NCI-H2196 treated with DMSO at 0.1 percent for 48 hours (cell line): Measurements from ENCODE around the gene SP2.

ENCODE experiments used
- DNase-seq: peaks from one replicate; lab custom pipeline; 2025; ENCODE audit not compliant: unreplicated experiment; lab: John Stamatoyannopoulos, UW

The SP2 gene

DNA sequence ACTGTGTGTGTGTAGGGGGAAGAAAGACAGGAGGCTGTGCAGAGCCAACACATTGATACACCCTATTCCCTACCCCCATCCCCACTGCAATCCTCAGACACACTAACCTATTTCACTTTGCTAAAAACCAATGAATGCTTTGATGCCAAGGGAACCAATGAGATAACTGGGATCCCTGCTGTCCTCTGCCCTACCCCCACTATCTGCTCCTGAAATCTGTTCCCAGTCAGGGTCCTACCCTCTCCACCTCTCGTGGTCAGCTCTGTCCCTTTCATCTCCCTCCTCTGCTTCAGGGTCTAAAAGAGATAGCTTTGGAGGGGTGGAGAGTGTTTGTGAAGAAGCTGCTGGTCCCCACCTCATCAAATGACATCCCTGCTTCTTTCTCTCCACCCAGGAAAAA is 26.0 kb upstream of the SP2 start:
- no peak for DNase-seq

DNA sequence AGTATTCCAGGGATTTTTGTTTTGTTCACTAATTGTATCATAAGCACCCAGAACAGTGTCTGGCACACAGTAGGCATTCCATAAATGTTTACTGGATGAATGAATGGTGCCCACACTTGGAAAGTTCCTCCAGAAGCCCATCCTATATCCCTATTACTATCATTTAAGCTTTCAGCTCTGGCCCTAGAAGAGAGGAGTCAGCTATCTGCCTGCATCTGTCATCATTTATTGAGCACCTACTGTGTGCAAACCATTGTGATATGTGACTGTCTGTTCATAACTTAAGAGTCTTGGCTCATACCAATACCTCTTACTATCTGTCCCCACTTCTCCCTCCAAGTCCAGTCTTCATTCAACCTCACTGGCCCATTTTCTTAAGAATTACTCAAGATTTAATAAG is 25.0 kb upstream of the SP2 start:
- no peak for DNase-seq

DNA sequence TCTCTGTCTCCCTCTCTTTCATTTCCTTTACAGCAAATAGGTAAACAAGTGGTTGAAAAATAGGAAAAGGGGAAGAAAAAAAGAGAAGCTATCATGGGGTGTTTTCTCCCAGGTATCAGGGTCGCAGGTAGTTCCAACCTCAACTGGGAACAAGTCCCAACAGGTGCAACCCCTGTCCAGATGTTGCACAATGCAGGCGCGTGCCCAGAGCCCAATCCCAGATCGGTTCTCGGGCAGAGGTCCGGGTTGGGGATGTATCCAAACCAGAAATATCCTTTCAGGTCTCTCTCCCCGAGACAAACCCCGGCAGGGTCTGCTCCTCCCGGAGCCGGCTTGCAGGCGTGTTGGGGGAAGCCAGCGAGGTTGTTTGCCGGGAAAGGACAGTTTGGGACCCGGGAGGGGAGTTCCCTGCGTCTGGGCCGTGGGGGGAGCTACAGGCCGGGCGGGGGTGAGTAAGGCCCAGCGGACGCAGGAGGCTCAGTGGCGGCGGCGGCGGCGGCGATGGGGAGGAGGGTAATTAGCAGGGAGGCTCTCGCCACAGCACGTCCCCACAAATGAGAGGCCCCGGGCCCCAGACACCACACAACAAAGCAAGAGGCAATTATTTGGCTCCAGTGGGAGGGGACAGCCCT is 23.9 kb upstream of the SP2 start:
- no peak for DNase-seq

DNA sequence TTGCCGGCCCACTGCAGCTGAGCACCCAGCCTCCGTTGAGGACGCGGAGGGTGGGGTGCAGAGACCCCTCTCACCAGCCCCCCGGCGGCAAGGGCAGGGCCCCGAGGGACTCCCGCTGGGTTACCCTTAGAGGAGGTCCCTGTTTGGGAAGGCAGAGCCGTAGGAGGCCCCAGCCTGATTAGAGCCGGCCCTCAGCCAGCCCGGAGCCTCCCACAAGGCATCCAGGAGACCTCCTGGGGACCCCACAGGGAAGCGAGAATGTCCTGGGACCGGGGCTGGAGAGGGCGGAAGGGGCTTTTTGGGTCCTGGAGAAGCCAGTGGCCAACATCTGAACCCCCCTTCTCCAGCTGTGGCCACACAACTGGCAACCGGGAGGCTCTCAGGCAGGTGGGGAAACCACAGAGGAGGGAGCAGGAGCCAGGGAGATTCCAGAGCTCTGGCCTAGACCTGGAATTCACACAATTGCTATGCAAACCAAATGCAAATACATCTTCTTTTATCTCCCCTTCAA is 23.3 kb upstream of the SP2 start:
- no peak for DNase-seq

DNA sequence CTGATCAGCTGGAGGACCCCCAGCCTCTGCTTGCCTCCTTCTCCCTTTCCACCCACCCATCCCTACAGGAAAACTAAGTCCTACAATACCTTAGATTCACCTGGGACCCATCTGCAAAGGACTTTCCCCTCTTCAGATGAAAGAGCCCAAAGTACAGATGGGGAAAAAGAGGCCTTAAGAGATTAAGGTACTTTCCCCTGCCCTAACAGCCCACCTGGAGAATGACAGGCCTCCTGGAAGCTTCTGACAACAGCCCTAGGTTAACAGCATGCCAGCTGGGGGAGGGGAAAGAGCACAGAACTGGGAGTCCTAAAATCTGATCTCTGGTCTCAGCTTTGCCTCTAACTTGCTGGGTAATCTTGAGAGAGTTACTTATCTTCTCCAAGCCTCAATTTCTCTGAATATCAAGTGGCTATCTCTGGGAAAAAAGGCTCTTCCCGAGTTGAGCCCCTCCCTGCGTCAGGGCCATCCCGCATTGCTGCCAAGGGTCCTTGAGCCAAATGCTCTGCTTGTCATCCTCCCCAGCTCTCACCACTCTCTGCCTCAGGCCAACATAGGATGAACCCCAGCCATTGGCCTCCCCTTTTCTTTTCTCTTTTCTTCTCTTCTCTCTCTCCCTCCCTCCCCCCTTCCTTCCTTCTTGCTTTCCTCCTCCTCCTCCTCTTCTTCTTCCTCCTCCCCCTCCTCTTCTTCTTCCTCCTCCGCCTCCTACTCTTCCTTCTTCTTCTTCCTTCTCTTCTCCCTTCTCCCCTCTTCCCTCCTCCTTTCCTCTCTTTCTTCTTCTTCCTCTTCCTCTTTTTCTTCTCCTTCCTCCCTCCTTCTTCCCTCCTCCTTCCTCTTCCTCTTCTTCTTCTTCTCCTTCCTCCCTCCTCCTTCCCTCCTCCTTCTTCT is 22.6 kb upstream of the SP2 start:
- no peak for DNase-seq

DNA sequence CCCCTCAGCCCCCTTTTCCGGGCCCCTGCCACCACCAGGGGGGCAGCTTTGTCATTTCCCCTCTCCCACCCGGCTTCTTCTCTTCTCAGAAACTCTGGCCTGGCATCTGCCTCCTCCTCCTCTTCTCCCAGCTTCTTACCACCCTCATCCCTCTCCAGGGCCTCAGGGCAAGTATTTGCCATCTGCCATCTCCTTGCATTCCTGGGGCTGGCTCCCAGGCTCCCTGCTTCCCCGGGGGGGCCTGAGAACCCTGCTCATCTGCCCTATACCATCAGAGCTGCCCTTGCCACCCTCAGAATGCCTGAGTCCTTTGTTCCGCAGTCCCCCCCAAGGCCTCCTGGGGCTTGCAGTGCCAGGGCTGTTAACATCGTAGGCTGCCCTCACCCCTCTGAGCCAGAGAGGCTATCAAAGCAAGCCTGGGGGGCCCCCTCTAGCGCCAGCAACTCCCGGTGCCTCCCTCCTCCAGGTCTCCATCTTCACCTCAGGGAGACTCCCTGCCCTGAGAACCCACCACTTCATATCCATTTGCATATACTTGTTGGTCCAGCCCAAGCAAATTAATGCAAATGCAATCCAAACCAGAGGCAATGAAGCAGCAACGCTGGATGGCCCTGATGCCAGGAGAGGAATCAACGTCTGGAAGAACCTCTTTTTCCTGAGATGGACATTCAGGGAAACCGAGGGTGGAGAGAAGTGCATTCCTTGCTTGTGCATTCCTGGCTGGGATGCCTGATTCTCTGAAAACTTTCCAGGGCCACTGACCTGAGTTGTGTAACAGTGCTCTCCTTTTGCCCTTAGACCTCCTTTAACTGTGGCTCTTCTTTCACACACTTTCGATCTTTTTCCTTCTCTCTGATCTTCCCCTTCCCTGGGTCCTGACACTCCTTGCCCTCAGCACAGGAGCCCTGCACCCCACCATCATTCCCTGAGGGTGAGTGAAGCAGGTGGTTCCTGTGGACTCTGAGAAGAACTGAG is 20.7 kb upstream of the SP2 start:
- DNase-seq = no peak

DNA sequence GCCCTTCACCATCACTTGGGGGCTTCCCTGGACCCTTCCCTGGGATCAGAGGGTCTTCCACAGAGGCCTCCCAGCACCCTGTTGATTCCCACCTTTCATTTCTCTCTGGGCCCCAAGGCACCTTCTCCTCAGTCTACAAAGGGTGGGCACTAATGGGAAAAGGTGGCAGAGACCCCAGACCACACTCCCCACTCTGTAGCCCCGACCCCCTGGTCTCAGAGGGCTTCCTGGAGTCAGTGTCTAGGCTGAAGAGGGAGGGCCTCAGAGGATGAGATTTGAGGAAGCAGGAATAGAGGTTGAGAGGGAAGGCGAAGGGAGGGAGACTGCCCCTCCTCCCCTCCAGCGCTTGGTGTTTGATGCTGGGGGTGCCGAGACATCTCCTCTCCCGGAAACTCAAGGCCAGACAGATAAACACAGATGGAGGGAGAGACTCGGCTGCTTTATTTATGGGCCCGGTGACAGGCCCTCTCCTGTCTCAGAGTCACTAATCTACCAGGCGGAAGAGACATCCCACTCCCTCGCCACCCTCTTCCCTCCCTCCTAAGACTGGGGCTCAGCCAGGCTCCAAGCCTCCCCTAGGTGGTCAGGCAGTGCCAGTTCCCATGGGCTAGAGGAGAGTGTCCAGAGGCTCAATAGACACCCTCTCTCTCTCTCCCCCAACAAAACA is 18.5 kb upstream of the SP2 start:
- no peak for DNase-seq

DNA sequence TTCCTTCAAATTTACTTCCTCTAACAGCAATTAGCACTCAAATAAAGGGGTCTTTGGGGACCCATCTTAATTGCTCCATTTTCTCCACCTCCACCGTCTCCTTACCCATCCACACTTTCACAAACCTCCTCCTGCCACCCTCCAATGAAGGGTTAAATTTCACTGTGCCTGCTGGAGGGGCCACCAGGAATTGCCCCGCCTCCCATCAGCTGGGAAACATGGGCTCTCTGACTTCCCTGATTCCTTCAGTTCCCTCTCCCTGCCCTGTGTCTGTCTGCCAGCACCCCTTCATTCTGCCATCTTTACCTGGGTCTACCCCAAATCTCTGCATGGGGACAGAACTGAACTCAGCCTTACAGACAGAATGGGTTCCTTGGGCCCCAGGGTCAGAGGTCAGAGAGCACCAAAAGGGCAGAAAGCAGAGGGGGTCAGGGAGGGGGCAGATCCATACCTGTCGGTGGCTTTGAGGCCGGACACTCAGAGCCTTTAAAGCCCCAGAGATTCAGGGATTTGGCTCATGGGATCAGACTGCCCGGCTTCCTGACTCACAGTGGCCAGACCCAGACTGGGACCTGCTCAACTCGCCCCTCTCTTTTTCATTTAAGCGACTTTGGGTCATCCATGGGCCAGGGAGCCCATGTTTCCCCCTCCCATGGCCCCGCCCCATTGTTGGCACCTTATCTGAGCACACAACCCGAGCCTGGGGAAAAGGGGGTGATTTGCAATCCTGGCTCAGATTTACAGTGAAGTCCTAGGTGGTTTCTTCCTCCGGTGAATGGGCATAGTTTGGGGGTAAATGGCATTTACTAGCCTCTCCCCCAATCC is 17.6 kb upstream of the SP2 start:
- no peak for DNase-seq

DNA sequence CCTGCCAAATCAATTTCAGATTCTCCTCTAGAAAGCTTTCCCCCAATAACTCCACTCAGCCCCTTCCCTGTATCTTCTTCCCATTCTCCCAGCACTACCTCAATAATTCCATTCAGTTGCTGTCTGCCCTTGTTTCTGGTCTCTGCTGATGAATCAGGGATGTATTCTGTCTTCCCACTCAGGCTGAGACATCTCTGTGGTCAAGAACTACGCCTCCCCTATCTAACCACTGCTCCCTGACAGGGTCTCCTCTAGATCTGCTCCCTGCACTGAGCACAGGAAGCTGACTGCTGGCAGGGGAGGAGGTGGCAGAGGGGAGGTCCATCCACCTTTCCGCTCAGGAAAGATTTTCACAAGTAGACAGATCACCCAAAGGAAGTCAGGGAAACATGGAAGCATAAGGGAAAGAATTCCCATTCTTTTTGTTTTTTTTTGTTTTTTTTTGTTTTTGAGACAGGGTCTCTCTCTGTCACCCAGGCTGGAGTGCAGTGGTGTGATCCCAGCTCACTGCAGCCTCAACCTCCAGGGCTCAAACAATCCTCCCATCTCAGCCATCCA is 16.9 kb upstream of the SP2 start:
- no peak for DNase-seq

DNA sequence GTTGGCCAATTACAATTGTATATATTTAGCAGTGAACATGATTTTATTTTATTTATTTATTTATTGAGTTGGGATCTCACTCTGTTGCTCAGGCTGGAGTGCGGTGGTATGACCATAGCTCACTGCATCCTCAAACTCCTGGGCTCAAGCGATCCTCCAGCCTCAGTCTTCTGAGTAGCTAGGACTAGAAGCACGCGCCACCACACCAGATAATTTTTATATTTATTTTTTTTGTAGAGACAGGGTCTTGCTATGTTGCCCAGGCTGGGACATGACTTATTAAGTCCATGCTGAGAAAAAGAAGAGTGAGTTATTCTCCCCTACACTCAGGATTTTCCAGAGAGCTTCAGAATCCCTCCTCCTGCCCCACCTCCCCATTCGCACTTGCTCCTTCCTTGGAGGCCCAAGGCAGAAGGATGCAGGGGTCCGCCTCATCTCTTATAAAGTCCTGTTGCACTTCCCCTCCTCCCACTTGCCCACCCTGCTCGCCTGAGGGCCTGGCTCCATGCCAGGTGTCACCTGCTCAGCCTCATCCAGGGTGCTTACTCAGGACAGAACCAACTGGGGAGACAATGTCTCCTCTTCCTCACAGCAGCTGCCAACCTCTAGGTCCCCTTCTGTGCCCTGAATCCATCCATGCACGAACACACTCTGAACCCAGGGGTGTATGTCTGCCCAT is 16.1 kb upstream of the SP2 start:
- no peak for DNase-seq

DNA sequence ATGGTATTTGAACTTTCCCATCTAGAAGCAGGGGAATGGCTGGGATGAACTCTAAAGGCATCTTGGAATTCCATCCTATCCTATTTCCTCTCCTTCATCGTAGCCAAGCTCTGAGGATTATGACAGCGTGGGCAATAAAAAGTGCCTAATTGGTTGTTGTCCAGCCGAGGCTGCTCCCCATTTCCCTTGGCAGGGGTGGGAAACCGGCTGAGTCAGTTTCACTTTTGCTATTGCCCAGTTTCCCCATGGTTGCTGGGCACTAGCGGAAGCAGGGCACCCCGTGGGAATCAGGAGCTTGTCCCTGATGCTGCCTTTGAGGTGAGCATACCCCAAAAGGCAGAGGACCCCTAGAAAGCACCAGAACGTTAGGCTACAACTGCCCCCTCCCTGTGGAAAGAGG is 13.8 kb upstream of the SP2 start:
- no peak for DNase-seq

DNA sequence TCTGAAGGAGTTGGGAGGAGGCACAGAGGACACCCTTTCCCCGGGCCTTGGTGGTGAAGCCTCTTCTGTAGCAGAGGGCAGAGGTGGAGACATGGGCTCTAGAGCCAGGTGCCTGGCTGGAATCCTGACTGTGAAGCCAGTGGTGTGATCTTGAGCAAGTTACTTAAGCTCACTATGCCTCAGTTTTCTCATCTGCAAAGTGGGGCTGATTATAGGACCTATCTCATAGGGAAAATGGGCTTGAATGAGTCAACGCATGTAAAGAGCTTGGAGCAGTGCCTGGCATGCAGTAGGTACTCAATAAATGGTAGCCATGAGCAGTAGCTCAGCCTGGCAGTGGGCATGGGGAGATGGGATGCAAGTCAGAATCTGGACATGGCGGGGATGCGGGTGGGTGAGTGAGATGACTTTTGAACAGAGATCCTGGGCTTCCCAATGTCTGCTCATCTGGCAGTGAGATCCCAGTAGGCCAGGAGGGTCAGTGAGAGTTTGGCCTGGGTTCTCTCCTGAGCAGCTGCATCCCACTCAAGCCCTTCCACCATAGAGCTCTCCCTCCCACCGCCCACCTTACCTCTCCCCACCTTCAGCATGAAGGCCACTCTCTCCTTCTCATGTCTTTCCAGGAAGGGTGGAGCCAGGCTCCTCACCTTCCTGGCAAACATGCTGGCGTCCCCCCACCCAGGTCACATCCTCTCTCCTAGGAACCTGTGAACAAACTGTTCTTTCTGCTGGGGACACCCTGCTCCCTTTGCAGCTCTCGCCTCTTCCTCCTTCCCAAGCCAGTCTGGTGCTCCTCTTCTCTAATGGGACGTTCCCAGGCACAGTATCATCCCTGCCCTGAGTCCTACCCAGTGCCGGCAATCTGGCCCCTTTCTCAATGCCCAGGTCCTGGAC is 13.1 kb upstream of the SP2 start:
- DNase-seq = no peak

DNA sequence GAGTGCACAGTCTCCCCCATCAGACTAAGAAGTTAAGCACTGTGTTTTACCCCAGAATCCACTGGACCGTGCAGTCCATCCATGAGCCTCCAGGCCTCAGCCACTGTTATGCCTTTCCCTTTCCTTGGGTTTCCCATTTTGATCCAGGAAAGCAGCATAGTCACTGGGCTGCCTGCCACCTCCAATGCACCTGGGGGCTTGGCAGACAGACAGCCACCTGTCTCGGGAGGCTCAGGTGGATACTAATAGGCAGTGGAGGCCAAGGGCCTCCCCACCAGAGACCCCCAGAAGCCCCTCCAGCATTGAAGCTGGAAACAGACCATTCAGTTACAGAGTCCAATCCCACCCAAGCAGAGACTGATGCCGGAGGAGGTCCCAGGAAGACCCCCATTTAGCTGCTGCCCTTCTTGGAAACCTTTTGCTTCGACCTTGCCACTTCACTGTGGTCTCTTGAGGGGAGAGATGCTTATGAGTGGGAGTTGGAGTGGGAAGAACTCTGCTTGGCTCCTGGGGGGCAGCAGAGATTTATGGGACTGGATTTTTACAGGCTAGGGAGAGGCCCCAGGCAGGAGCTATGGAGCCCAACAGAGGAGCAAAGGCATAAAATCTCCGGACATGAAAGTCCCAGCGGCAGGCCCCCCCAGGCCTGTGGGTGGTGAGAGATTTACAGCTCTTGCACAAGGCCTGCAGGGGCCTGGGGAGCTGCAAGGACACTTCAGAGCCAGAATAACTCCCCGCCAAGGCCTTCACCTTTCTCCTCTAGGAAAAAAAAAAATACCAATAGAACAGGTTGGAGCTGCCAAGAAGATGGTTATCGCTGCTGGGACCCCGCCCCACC is 12.2 kb upstream of the SP2 start:
- DNase-seq = no peak

DNA sequence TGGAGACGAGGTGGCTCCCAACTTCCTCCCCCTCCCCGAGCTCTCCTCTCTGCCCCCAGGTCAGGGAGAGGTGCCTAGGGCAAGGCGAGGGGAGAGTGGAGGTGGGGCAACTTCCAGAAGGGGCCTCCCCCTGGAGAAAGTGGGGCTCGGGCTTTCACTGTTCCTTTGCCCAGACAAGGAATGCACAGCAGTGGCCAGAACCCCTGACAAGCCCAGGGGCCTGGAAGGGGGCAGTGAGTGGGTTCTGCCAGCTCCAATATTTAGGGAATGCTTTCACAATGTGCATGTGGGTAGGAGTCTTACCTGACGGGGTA is 11.7 kb upstream of the SP2 start:
- no peak for DNase-seq

DNA sequence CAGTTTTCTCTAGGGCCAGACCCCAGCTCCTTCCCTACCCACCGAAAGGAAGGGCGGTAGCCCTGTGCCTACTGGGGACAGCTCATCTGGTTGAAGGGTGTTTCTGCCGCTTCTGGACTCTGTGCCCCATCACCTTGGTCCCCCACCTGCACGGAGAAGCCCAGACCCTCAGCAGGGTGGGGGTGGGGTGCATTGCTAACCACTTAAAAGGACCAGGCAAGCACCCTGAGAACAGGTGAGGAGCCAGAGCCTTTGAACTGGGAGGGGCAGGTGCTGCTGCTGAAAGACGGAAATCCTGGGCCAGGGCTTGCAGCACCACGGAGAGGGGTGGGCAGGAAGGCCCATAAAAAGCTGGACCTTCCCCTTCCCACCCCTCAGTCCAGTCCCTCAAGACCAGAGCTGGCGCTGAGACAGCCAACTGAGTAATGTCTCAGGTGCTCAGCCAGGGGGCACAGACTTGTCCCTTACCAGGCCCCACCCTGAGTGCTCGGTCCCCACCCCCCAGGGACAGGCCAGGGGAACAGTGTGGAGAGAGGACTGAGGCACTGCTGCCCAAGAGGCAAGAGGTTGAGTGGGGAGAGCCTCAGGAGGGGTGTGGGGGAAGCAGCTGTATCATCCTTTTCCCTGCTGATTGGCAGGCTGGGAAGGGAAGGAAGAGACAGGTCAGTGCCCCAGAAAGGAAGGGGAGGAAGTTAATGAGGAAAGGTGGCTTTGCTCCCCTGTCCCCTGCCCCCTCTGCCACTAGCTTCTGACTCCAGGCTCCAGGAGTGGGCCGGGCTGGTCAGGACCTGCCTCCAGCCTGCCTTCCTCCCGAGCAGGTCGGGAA is 10.9 kb upstream of the SP2 start:
- DNase-seq = no peak

DNA sequence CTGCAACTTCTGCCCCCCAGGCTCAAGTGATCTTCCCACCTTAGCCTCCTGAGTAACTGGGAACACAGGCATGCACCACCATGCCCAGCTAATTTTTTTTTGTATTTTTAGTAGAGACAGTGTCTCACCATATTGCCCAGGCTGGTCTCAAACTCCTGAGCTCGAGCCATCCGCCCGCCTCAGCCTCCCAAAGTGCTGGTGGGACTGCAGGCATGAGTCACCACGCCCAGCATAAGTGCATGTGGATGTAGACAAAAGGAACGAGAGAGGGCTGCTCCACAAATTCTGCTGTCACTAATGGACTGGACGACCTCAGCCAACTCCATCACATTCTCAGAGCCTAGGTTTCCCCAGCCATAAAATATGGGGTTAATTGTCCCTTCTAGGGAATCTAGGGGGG is 7.7 kb upstream of the SP2 start:
- no peak for DNase-seq
